GM12878 (cell line): ENCODE results near the gene FZR1. TPM values are rescaled to one million over a fixed set of nuclear protein-coding genes. Genes with fewer than 3 reads are reported as not detected.

Source experiments
- ATAC-seq: fragments of 200-7000 bp; cut with Tn5 transposase; 3 replicates; pipeline ENCODE4 v1.9.1; 2020; ENCODE audit warnings: mild to moderate bottlenecking, moderate library complexity
- BruUV-seq: library from RNA; stranded (reverse); fragments of 400-500 nt; replicated peaks from 2 replicates; lab custom pipeline; 2021; lab: Mats Ljungman, UMichigan
- CTCF ChIA-PET: fragments of 300-600 bp; sonication (Branson Sonifier 250); formaldehyde crosslinking; extraction: SDS; loops from one replicate; lab custom pipeline; 2021; ENCODE audit warnings: inconsistent platforms; lab: Yijun Ruan, JAX
- POLR2A ChIA-PET: fragments of 350-600 bp; formaldehyde crosslinking; extraction: SDS; loops from one replicate; lab custom pipeline; 2021; ENCODE audit warnings: inconsistent platforms; lab: Charles Lee
- RAD21 ChIA-PET: fragments of 300-600 bp; sonication (Branson Sonifier 250); formaldehyde crosslinking; loops from one replicate; lab custom pipeline; 2023; ENCODE audit warnings: antibody characterized with exemption; ENCODE audit not compliant: unreplicated experiment; lab: Charles Lee
- SMC1A ChIA-PET: fragments of 300-600 bp; sonication (Branson Sonifier 250); formaldehyde crosslinking; loops from one replicate; lab custom pipeline; 2023; ENCODE audit not compliant: unreplicated experiment, uncharacterized antibody; lab: Charles Lee
- DNase-seq: peaks from one replicate; pipeline ENCODE4 v3.0.0-alpha.2; 2011; ENCODE audit warnings: low read depth, low spot score
- FAIRE-seq: peaks from 3 replicates; lab custom pipeline; 2011; peaks lifted over from hg19 to GRCh38; lab: Jason Lieb, UNC
- H2AFZ ChIP-seq: 2 replicates; pipeline ENCODE4 v1.6.0; 2011; ENCODE audit warnings: low read depth, low read length, control low read depth; ENCODE audit not compliant: control insufficient read depth
- H3K27ac ChIP-seq: 2 replicates; pipeline ENCODE4 v1.5.1; 2011; ENCODE audit warnings: control low read depth; ENCODE audit not compliant: control insufficient read depth, insufficient read depth
- H3K27me3 ChIP-seq, 2 experiments: replicated peaks in 1 of 2; 2 replicates each; pipeline versions ENCODE4 v1.6.0 to v1.6.1; 2011; ENCODE audit warnings: low read length in 1 of 2; ENCODE audit not compliant: control insufficient read depth in 2 of 2, insufficient read depth in 2 of 2
- H3K36me3 ChIP-seq, 2 experiments: 2 replicates each; pipeline ENCODE4 v1.5.1; 2011; ENCODE audit warnings: low read length in 1 of 2; ENCODE audit not compliant: control insufficient read depth in 2 of 2, insufficient read depth in 2 of 2
- H3K4me1 ChIP-seq: 2 replicates; pipeline ENCODE4 v1.6.1; 2011; ENCODE audit warnings: mild to moderate bottlenecking, low read length, moderate library complexity, mixed read lengths; ENCODE audit not compliant: control insufficient read depth, insufficient read depth
- H3K4me2 ChIP-seq: 2 replicates; pipeline ENCODE4 v1.6.0; 2011; ENCODE audit warnings: control low read depth; ENCODE audit not compliant: control insufficient read depth, insufficient read depth
- H3K4me3 ChIP-seq: fragments of 200-600 bp; sonication (generic); 2 replicates; pipeline ENCODE4 v1.5.1; 2016
- H3K79me2 ChIP-seq: 2 replicates; pipeline ENCODE4 v1.6.0; 2011; ENCODE audit warnings: low read length; ENCODE audit not compliant: control insufficient read depth, insufficient read depth
- H3K9ac ChIP-seq: 2 replicates; pipeline ENCODE4 v1.8.0; 2011; ENCODE audit warnings: low read length, control low read depth, mixed read lengths; ENCODE audit not compliant: control insufficient read depth, insufficient read depth
- H3K9me3 ChIP-seq: replicated peaks from 3 replicates; pipeline ENCODE4 v1.5.1; 2011; ENCODE audit warnings: mild to moderate bottlenecking, low read length; ENCODE audit not compliant: control insufficient read depth, insufficient read depth
- H4K20me1 ChIP-seq: 2 replicates; pipeline ENCODE4 v1.6.0; 2011; ENCODE audit not compliant: control insufficient read depth, insufficient read depth
- CTCF ChIP-seq, 3 experiments: IDR thresholded peaks in 2 of 3; conservative IDR thresholded peaks in 1 of 3; 2 replicates each; pipeline ENCODE4 v1.5.1; 2011; ENCODE audit warnings: low read depth in 3 of 3, low read length in 3 of 3, mild to moderate bottlenecking in 3 of 3, control low read depth in 2 of 3, moderate library complexity in 2 of 3, inconsistent platforms in 1 of 3, mixed read lengths in 1 of 3; ENCODE audit not compliant: control insufficient read depth in 2 of 3, insufficient read depth in 1 of 3; ENCODE audit errors: extremely low read depth in 1 of 3
- EGR1 ChIP-seq, 2 experiments: IDR thresholded peaks; 1 replicate in 1 of 2; 2 replicates in 1 of 2; pipeline ENCODE4 v1.6.1; 2011 to 2012; ENCODE audit warnings: low read depth in 2 of 2, low read length in 2 of 2, borderline replicate concordance in 1 of 2, mild to moderate bottlenecking in 1 of 2, moderate library complexity in 1 of 2
- ESRRA ChIP-seq: IDR thresholded peaks from 2 replicates; pipeline ENCODE4 v1.6.1; 2012; ENCODE audit warnings: mild to moderate bottlenecking, low read length, improper control_type of control experiment
- HDAC6 ChIP-seq: fragments of 200-600 bp; sonication (generic); IDR thresholded peaks from one replicate; pipeline ENCODE4 v1.8.0; 2017; ENCODE audit warnings: antibody characterized with exemption; ENCODE audit not compliant: unreplicated experiment
- IKZF1 ChIP-seq: fragments of 450-650 bp; conservative IDR thresholded peaks from 2 replicates; pipeline ENCODE4 v1.6.1; 2017; ENCODE audit warnings: antibody characterized with exemption, mild to moderate bottlenecking
- LARP7 ChIP-seq: fragments of 450-650 bp; IDR thresholded peaks from 2 replicates; pipeline ENCODE4 v1.6.1; 2017; ENCODE audit warnings: mild to moderate bottlenecking
- POLR2A ChIP-seq: IDR thresholded peaks from 2 replicates; pipeline ENCODE4 v1.6.1; 2011; ENCODE audit warnings: low read depth, mild to moderate bottlenecking, low read length
- RAD21 ChIP-seq: IDR thresholded peaks from 2 replicates; pipeline ENCODE4 v1.6.1; 2011; ENCODE audit warnings: mild to moderate bottlenecking, low read depth, low read length, moderate library complexity; ENCODE audit not compliant: insufficient read depth
- RUNX3 ChIP-seq: IDR thresholded peaks from 2 replicates; pipeline ENCODE4 v1.6.1; 2012; ENCODE audit warnings: low read length, inconsistent platforms
- SMC3 ChIP-seq: IDR thresholded peaks from 2 replicates; pipeline ENCODE4 v1.6.1; 2011; ENCODE audit warnings: low read length, improper control_type of control experiment, borderline replicate concordance
- WGBS: methylation state at CpG from one replicate; pipeline ENCODE4 v1.1.6; 2016; ENCODE audit warnings: low lambda C conversion rate; ENCODE audit not compliant: insufficient replicate concordance, insufficient coverage; ENCODE audit errors: missing lambda C conversion rate; 5-methylcytosine and 5-hydroxymethylcytosine counted together
- in situ Hi-C: fragments of 300-500 bp; cut with MboI; formaldehyde crosslinking; loops from 9 replicates; pipeline ENCODE4 v1.14.3; 2018; ENCODE audit warnings: mixed read lengths
- intact Hi-C: fragments of 100-400 bp; cut with micrococcal nuclease; formaldehyde crosslinking; loops from one replicate; pipeline ENCODE4 v1.14.2; 2022; ENCODE audit not compliant: unreplicated experiment
- polyA plus RNA-seq, 11 experiments: library from polyadenylated mRNA; depleted of rRNA in 4 of 11; unstranded in 6 of 11; stranded (reverse) in 5 of 11; fragments of >200 nt; fragmentation: Nextera tagmentation in 4 of 11; fragmentation: Illumina TruSeq in 1 of 11; extraction: Ambion mirVana in 4 of 11; extraction: Trizol in 1 of 11; gene quantifications; 1 replicate in 1 of 11; 2 replicates in 10 of 11; pipeline versions ENCODE4 v1.2.1 to v1.2.3, GENCODE V29; 2011 to 2016; ENCODE audit warnings: inconsistent platforms in 2 of 11, missing spikeins in 2 of 11, low read depth in 1 of 11
- total RNA-seq, 4 experiments: library from RNA; depleted of rRNA in 3 of 4; stranded (reverse); fragments of >200 nt in 3 of 4; fragmentation: Illumina TruSeq in 1 of 4; extraction: Trizol in 1 of 4; gene quantifications; 2 replicates each; pipeline versions ENCODE4 v1.2.1 to v1.2.3, GENCODE V29; 2013 to 2021
- TF ChIP-seq, protein P1 (sequence below): IDR thresholded peaks from 2 replicates; pipeline ENCODE4 v1.6.1; 2011; ENCODE audit warnings: borderline replicate concordance, low read depth, mild to moderate bottlenecking, moderate library complexity, low read length; ENCODE audit not compliant: insufficient read depth, poor library complexity, severe bottlenecking

FZR1 gene
- total and polyA plus RNA-seq, 10 of the 15 experiments (the other 5 are each of a cell fraction or from before 2014, with no cell fraction given): 0.11 to 44.2 (median 29.3) TPM

GRCh38 chr19:3585301-3586126, 79.4 kb downstream of the FZR1 start, which contains the start of gene GIPC3:
Gene GIPC3 (plus strand): TSS chr19:3585478. CDS start chr19:3585598, 120 bp downstream.
- POLR2A ChIA-PET: no interaction called here
- TF ChIP-seq ESRRA: no peak
- no TSS peak for BruUV-seq
- no peaks in the 10 kb centered on the region for H3K4me1 ChIP-seq
- CTCF ChIA-PET: interaction anchor here (0.6 to 1.9 kb wide), 6 partner anchors 10 to 41 kb away, joined by 3 to 4 read pairs (median 3); no protein-coding TSS in a partner anchor
- no peaks in the 10 kb centered on the region; the same call in 2 of the 3 replicates for H3K9me3 ChIP-seq
- peak within 1 kb of the TSS; percentile 3; the same call in 1 of the 2 replicates for H3K4me2 ChIP-seq
- FAIRE-seq (no peak), DNase-seq (no peak), ATAC-seq (no peak)
- intact Hi-C loops (no loop called here), in situ Hi-C loops (no loop called here)
- H4K20me1 ChIP-seq: no peaks in the 10 kb centered on the region
- no peaks in the 10 kb centered on the region for H3K36me3 ChIP-seq
- SMC1A ChIA-PET: no interaction called here
- no peak within 1 kb of the TSS for H3K27ac ChIP-seq
- RAD21 ChIA-PET: no interaction called here
- no peak within 1 kb of the TSS for H2AFZ ChIP-seq
- H3K79me2 ChIP-seq: no peaks in the 10 kb centered on the region
- peaks cover 0 to 2% of the 10 kb centered on the region in 2 experiments; a peak in 1 of 4 replicates for H3K27me3 ChIP-seq
- no peak within 1 kb of the TSS for H3K4me3 ChIP-seq
- no peak within 1 kb of the TSS for H3K9ac ChIP-seq
- WGBS: 21% methylated on average over 46 of the region's 84 CpGs

DNA sequence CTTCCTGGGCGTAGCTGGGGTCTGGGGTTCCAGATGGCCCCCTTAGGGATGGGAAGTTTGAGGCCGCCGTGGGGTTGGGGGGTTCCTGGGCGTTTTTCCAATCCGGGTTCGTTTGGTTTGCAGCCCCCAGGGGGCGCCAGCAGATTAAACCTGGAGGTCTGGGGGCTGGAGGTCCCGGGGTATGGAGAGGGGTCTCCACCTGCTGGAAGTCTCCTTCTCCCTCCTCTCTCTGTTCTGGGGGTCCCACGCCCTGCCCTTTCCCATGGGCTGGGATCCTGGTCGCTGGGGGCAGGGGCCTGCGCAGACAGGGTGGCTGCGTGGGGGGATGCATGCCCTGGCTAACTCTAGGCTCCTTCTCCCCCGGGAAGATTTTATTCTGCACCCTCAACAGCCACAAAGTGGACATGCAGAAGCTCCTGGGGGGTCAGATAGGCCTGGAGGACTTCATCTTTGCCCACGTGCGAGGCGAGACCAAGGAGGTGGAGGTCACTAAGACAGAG, 80.1 kb downstream of the FZR1 start:
- CTCF ChIA-PET: interaction anchor here (0.6 to 1.9 kb wide), 3 partner anchors 19 to 35 kb away, joined by 3 to 4 read pairs (median 4); no protein-coding TSS in a partner anchor
- POLR2A ChIA-PET: no interaction called here
- in situ Hi-C loops: no loop called here
- Histone ChIP-seq H4K20me1 (no peaks in the 10 kb centered on the region), H3K27ac (no peak overlapping the region), H3K27me3 (peaks cover 0 to 2% of the 10 kb centered on the region in 2 experiments; a peak in 1 of 4 replicates), H3K79me2 (no peaks in the 10 kb centered on the region), H3K4me1 (no peaks in the 10 kb centered on the region), H3K9ac (no peak overlapping the region), H3K36me3 (no peaks in the 10 kb centered on the region), H3K9me3 (peaks cover under 1% of the 10 kb centered on the region; the same call in 1 of the 3 replicates), H2AFZ (no peak overlapping the region), H3K4me3 (no peak overlapping the region), H3K4me2 (no peak overlapping the region)
- TF ChIP-seq CTCF (IDR thresholded peaks at IDR 0.05 in 2 of 3, conservative IDR thresholded peaks at IDR 0.05 in 1 of 3; ENCODE audit: control insufficient read depth in 2 of 3, extremely low read depth in 1 of 3, insufficient read depth in 1 of 3, low read depth in 3 of 3, low read length in 3 of 3) (peak; percentile 40 to 52 (median 47)), SMC3 (peak; percentile 35; the same call in 1 of the 2 replicates), RAD21 (peak; percentile 60), RUNX3 (no peak), EGR1 (IDR thresholded peaks at IDR 0.05; ENCODE audit: borderline replicate concordance in 1 of 2, low read depth in 2 of 2, low read length in 2 of 2) (no peak), POLR2A (no peak), LARP7 (no peak), HDAC6 (no peak), IKZF1 (no peak)
- TF ChIP-seq, protein P1, sequence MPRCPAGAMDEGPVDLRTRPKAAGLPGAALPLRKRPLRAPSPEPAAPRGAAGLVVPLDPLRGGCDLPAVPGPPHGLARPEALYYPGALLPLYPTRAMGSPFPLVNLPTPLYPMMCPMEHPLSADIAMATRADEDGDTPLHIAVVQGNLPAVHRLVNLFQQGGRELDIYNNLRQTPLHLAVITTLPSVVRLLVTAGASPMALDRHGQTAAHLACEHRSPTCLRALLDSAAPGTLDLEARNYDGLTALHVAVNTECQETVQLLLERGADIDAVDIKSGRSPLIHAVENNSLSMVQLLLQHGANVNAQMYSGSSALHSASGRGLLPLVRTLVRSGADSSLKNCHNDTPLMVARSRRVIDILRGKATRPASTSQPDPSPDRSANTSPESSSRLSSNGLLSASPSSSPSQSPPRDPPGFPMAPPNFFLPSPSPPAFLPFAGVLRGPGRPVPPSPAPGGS: no peak
- DNase-seq: no peak
- RAD21 ChIA-PET: no interaction called here
- ATAC-seq: no peak
- FAIRE-seq: no peak
- intact Hi-C loops: no loop called here
- BruUV-seq: no TSS peak
- SMC1A ChIA-PET: no interaction called here
- WGBS: 26% methylated on average over 16 of the region's 16 CpGs
